ENCODE measurements around the gene TDRD12.
A peak's percentile ranks its signal among the peaks of the same experiment; 100 is the strongest.

TDRD12 gene

GRCh38 chr19:32702010-32702409, 17.6 kb upstream of the TDRD12 start (continued):
- TF ChIP-seq ZNF792 (tag by site-specific recombination; IDR thresholded peaks at IDR 0.05), result no peak
- no peak; the same call in 1 of the 2 replicates for TF ChIP-seq ZSCAN30 (tag by site-specific recombination; IDR thresholded peaks at IDR 0.05)
- TF ChIP-seq ZNF747 (tag by site-specific recombination; IDR thresholded peaks at IDR 0.05), result no peak
- TF ChIP-seq ZNF558 (tag by site-specific recombination; IDR thresholded peaks at IDR 0.05), result peak; percentile 15; the same call in 1 of the 2 replicates
- no peak for TF ChIP-seq ZFP41 (tag by site-specific recombination; IDR thresholded peaks at IDR 0.05; ENCODE audit: borderline replicate concordance)
- TF ChIP-seq ZNF211 (tag by site-specific recombination; IDR thresholded peaks at IDR 0.05; ENCODE audit: low read depth), result no peak
- no peak for TF ChIP-seq ZNF398 (tag by site-specific recombination; IDR thresholded peaks at IDR 0.05)
- no peak for TF ChIP-seq KLF9 (tag by site-specific recombination; IDR thresholded peaks at IDR 0.05; ENCODE audit: low read depth)
- TF ChIP-seq PRDM10 (tag by site-specific recombination; IDR thresholded peaks at IDR 0.05), result no peak
- TF ChIP-seq ZNF629 (tag by site-specific recombination; IDR thresholded peaks at IDR 0.05), result 0 out of 2 replicates have a peak, but pooled peaks have one; percentile 24
- TF ChIP-seq ZNF654 (tag by site-specific recombination; IDR thresholded peaks at IDR 0.05; ENCODE audit: low read depth), result no peak
- TF ChIP-seq ZNF580 (tag by site-specific recombination; IDR thresholded peaks at IDR 0.05), result no peak
- TF ChIP-seq ZNF2 (tag by site-specific recombination; IDR thresholded peaks at IDR 0.05), result no peak
- no peak for TF ChIP-seq TCF7L2 (IDR thresholded peaks at IDR 0.05; ENCODE audit: borderline replicate concordance, low read depth, low read length)
- no peak; the same call in 1 of the 2 replicates for TF ChIP-seq PRDM6 (tag by site-specific recombination; IDR thresholded peaks at IDR 0.05)
- no peak for TF ChIP-seq ZNF138 (tag by site-specific recombination; IDR thresholded peaks at IDR 0.05; ENCODE audit: borderline replicate concordance)
- TF ChIP-seq GLI4 (tag by site-specific recombination; IDR thresholded peaks at IDR 0.05), result no peak
- TF ChIP-seq ZNF394 (tag by site-specific recombination; IDR thresholded peaks at IDR 0.05; ENCODE audit: borderline replicate concordance), result no peak
- TF ChIP-seq ZNF585B (tag by site-specific recombination; IDR thresholded peaks at IDR 0.05), result no peak
- no peak for TF ChIP-seq ELK4 (IDR thresholded peaks at IDR 0.05; ENCODE audit: borderline replicate concordance, low read depth, low read length)
- 0 out of 2 replicates have a peak, but pooled peaks have one; percentile 42 for TF ChIP-seq TRIM28 (IDR thresholded peaks at IDR 0.05; ENCODE audit: borderline replicate concordance, low read length)
- TF ChIP-seq SETDB1 (IDR thresholded peaks at IDR 0.05; ENCODE audit: insufficient read length, low read length), result no peak
- peak; percentile 58; the same call in 1 of the 2 replicates for TF ChIP-seq ZNF350 (tag by site-specific recombination; IDR thresholded peaks at IDR 0.05)
- TF ChIP-seq KLF16 (tag by site-specific recombination; IDR thresholded peaks at IDR 0.05), result no peak
- no peak for TF ChIP-seq SP3 (tag by site-specific recombination; IDR thresholded peaks at IDR 0.05)
- TF ChIP-seq KLF1 (tag by site-specific recombination; IDR thresholded peaks at IDR 0.05), result no peak
- 0 out of 2 replicates have a peak, but pooled peaks have one; percentile 52 for TF ChIP-seq PRDM1 (tag by site-specific recombination; IDR thresholded peaks at IDR 0.05)
- TF ChIP-seq ZNF366 (tag by site-specific recombination; conservative IDR thresholded peaks at IDR 0.05), result peak; percentile 66
- no peak for TF ChIP-seq ZNF423 (tag by site-specific recombination; IDR thresholded peaks at IDR 0.05)
- no peak for TF ChIP-seq ZNF521 (tag by site-specific recombination; IDR thresholded peaks at IDR 0.05)
- TF ChIP-seq ZNF549 (tag by site-specific recombination; IDR thresholded peaks at IDR 0.05), result no peak
- TF ChIP-seq GLI2 (tag by site-specific recombination; IDR thresholded peaks at IDR 0.05; ENCODE audit: borderline replicate concordance, low read depth), result 0 out of 2 replicates have a peak, but pooled peaks have one; percentile 16
- TF ChIP-seq ZNF843 (tag by site-specific recombination; IDR thresholded peaks at IDR 0.05), result peak; percentile 57; the same call in 1 of the 2 replicates
- no peak for TF ChIP-seq ZBTB21 (tag by site-specific recombination; IDR thresholded peaks at IDR 0.05)
